Heart left ventricle (tissue), 13 donors: Measurements from ENCODE around the gene CREG2.

Source experiments
- CTCF ChIP-seq, 12 donors: fragments of 200-600 bp; sonication (generic) in 4 of 12; IDR thresholded peaks; one replicate each; pipeline versions ENCODE4 v1.5.0 to v1.8.0; 2018 to 2022; ENCODE audit warnings: antibody characterized with exemption in 12 of 12, mild to moderate bottlenecking in 5 of 12
- POLR2A ChIP-seq, 2 donors: fragments of 450-650 bp; IDR thresholded peaks; one replicate each; pipeline ENCODE4 v1.6.1; 2017; ENCODE audit warnings: antibody characterized with exemption in 2 of 2, mild to moderate bottlenecking in 2 of 2, moderate library complexity in 2 of 2
- donor health status: ischemic (EF 13 %, LVEDD 7.1; RV severe dilation, severe dysfunction).
- donor health status: DM: no; HTN: yes; CAD: no.
- donor health status: DM: no; HTN: no; CAD: no.
- donor health status: ischemic (EF 25% LVEDD 6.9; RV normal size, moderate dysfunction).
- donor health status: ischemic (EF 25% LVEDD 5.7; RV mildly dilated, moderate dysfunction).
- donor health status: ischemic (EF 35%, LVEDD 5.7; RV mildly dilated, moderate dysfunction).
- donor health status: nonischemic (EF 11% LVEDD 7.7; RV severe dilation, severe dysfunction).
- donor health status: DM: yes; HTN: yes; CAD: no.
- donor health status: PGD.
- donor health status: ischemic (EF 29% LVEDD 5.4; RV normal size, mild dysfunction).
- donor health status: nonischemic (EF 23%, LVEDD 6.1; RV moderate dilation, normal function).

GRCh38 chr2:101332885-101333766 lies 54.2 kb downstream of the CREG2 start:
- TF ChIP-seq CTCF (IDR thresholded peaks at IDR 0.05) (no peak), POLR2A (IDR thresholded peaks at IDR 0.05) (no peak)
